ENCODE measurements around the gene OR10H1.
"Not testable (repeated sequence)": the region's sequence is repeated elsewhere in the genome, so short reads cannot be mapped to it uniquely, and the experiment has no call there.

- TF ChIP-seq POLR2A (IDR thresholded peaks at IDR 0.05; ENCODE audit: low read depth); EP300 (IDR thresholded peaks at IDR 0.05); POLR2AphosphoS5 (IDR thresholded peaks at IDR 0.05): not testable (repeated sequence)
- TF ChIP-seq, protein P1, sequence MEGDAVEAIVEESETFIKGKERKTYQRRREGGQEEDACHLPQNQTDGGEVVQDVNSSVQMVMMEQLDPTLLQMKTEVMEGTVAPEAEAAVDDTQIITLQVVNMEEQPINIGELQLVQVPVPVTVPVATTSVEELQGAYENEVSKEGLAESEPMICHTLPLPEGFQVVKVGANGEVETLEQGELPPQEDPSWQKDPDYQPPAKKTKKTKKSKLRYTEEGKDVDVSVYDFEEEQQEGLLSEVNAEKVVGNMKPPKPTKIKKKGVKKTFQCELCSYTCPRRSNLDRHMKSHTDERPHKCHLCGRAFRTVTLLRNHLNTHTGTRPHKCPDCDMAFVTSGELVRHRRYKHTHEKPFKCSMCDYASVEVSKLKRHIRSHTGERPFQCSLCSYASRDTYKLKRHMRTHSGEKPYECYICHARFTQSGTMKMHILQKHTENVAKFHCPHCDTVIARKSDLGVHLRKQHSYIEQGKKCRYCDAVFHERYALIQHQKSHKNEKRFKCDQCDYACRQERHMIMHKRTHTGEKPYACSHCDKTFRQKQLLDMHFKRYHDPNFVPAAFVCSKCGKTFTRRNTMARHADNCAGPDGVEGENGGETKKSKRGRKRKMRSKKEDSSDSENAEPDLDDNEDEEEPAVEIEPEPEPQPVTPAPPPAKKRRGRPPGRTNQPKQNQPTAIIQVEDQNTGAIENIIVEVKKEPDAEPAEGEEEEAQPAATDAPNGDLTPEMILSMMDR (IDR thresholded peaks at IDR 0.05) = not testable (repeated sequence)
These were observed 20.3 kb upstream of the OR10H1 start for GRCh38 chr19:15835565-15836329.
